GM19467 (cell line): ENCODE measurements around the gene RBM6.
"Not testable (repeated sequence)": the region's sequence is repeated elsewhere in the genome, so short reads cannot be mapped to it uniquely, and the experiment has no call there.

Experiments used
- ATAC-seq: cut with Tn5 transposase; IDR thresholded peaks from one replicate; pipeline ENCODE4 v1.9.1; 2021; ENCODE audit warnings: mild to moderate bottlenecking, moderate library complexity; ENCODE audit not compliant: unreplicated experiment

Gene RBM6

GRCh38 chr3:49916686-49917085, 23.3 kb upstream of the RBM6 start:
- ATAC-seq, result no peak

- not testable (repeated sequence) for ATAC-seq
Measured at GRCh38 chr3:49917806-49918590, 22.0 kb upstream of the RBM6 start.

GRCh38 chr3:49924683-49925082, 15.3 kb upstream of the RBM6 start:
- no peak for ATAC-seq

GRCh38 chr3:49925485-49925884, 14.5 kb upstream of the RBM6 start:
- ATAC-seq, result no peak

GRCh38 chr3:49926117-49926728, 13.7 kb upstream of the RBM6 start:
- ATAC-seq, result no peak

- no peak for ATAC-seq
Measured at GRCh38 chr3:49927798-49928197, 12.2 kb upstream of the RBM6 start.

- no peak for ATAC-seq
Measured at GRCh38 chr3:49928481-49929017, 11.4 kb upstream of the RBM6 start.

GRCh38 chr3:49929291-49930167, 10.4 kb upstream of the RBM6 start, which contains the start of gene MON1A:
Gene MON1A, minus strand, starts transcription at chr3:49929811. Its CDS starts 16,465 bp downstream, at chr3:49913346.
- ATAC-seq, result peak; percentile 87

GRCh38 chr3:49930168-49930690, 9.7 kb upstream of the RBM6 start:
- no peak for ATAC-seq

- ATAC-seq, result no peak
Measured at GRCh38 chr3:49930922-49931321, 9.0 kb upstream of the RBM6 start.

- ATAC-seq, result not testable (repeated sequence)
Measured at GRCh38 chr3:49932281-49932680, 7.7 kb upstream of the RBM6 start.

- ATAC-seq, result no peak
Measured at GRCh38 chr3:49937090-49937489, 2.9 kb upstream of the RBM6 start.

- no peak for ATAC-seq
Measured at GRCh38 chr3:49940667-49941249, 808 bp downstream of the RBM6 start.

- no peak for ATAC-seq
Measured at GRCh38 chr3:49942651-49943050, 2.7 kb downstream of the RBM6 start.

- ATAC-seq, result no peak
Measured at GRCh38 chr3:49952924-49953323, 13.0 kb downstream of the RBM6 start.

GRCh38 chr3:49955636-49956035, 15.7 kb downstream of the RBM6 start:
- no peak for ATAC-seq

- no peak for ATAC-seq
Measured at GRCh38 chr3:49966233-49966942, 26.4 kb downstream of the RBM6 start.

- no peak for ATAC-seq
Measured at GRCh38 chr3:49967291-49967690, 27.3 kb downstream of the RBM6 start.

GRCh38 chr3:49968346-49968745, 28.4 kb downstream of the RBM6 start:
- ATAC-seq, result no peak

- ATAC-seq, result no peak
Measured at GRCh38 chr3:49972656-49973055, 32.7 kb downstream of the RBM6 start.
